Ovary (tissue), 9 donors: Measurements from ENCODE around the gene MED31. TPM values are rescaled to one million over a fixed set of nuclear protein-coding genes. Genes with fewer than 3 reads are reported as not detected.

Experiments
- DNase-seq, 5 donors: peaks; one replicate each; pipeline ENCODE4 v3.0.0-alpha.2; 2019 to 2020
- H3K27ac ChIP-seq, 2 donors: fragments of 200-600 bp; one replicate each; pipeline versions ENCODE4 v1.5.1 to v1.8.0; 2019 to 2022
- H3K27me3 ChIP-seq: fragments of 200-600 bp; one replicate; pipeline ENCODE4 v1.8.0; 2022
- H3K36me3 ChIP-seq: fragments of 200-600 bp; sonication (generic); one replicate; pipeline ENCODE4 v1.5.1; 2019
- H3K4me1 ChIP-seq: one replicate; pipeline ENCODE4 v1.8.1; 2013; ENCODE audit warnings: mild to moderate bottlenecking, moderate library complexity; ENCODE audit not compliant: insufficient read depth
- H3K4me3 ChIP-seq: fragments of 200-600 bp; sonication (generic); one replicate; pipeline ENCODE4 v1.5.1; 2017
- H3K9me3 ChIP-seq, 2 donors: fragments of 200-600 bp in 1 of 2; sonication (generic) in 1 of 2; one replicate each; pipeline versions ENCODE4 v1.5.1 to v1.8.1; 2013 to 2019; ENCODE audit warnings: mild to moderate bottlenecking in 1 of 2, moderate library complexity in 1 of 2
- EP300 ChIP-seq: sonication (generic); formaldehyde crosslinking; IDR thresholded peaks from one replicate; pipeline ENCODE4 v1.6.1; 2017; ENCODE audit warnings: antibody characterized with exemption
- POLR2A ChIP-seq: fragments of 450-650 bp; IDR thresholded peaks from one replicate; pipeline ENCODE4 v1.6.1; 2017; ENCODE audit warnings: antibody characterized with exemption, mild to moderate bottlenecking, moderate library complexity
- WGBS, 3 donors: extraction: QIAGEN DNeasy Blood & Tissue Kit in 1 of 3; methylation state at CpG; one replicate each; pipeline versions ENCODE4 v1.1.5 to v1.1.7; 2013 to 2017; 5-methylcytosine and 5-hydroxymethylcytosine counted together
- intact Hi-C, 4 donors: fragments of 100-400 bp; cut with DNase I; formaldehyde crosslinking; loops; one replicate each; pipeline versions ENCODE4 v1.11.0 to v1.15.1; 2022 to 2023
- polyA plus RNA-seq, 2 donors: library from polyadenylated mRNA; stranded (reverse); fragments of 200-250 nt in 1 of 2; fragments of 350-450 nt in 1 of 2; fragmentation: Illumina TruSeq in 1 of 2; extraction: RNeasy Lipid Tissue Mini Kit (QIAGEN cat#74804) in 1 of 2; gene quantifications; one replicate each; pipeline ENCODE4 v1.2.3, GENCODE V29; 2013 to 2014
- total RNA-seq, 7 donors: library from RNA; depleted of rRNA in 2 of 7; stranded (reverse); fragments of >200 nt in 2 of 7; fragmentation: NEBNext Ultra II Directional in 3 of 7; extraction: Animal tissue kit (Norgen Biotek cat#: 25700) in 3 of 7; gene quantifications; one replicate each; pipeline versions ENCODE4 v1.1.0 to v1.2.4, GENCODE V29; 2016 to 2023
- TF ChIP-seq, protein P1 (sequence below), 3 donors: fragments of 450-650 bp in 2 of 3; fragments of 200-600 bp in 1 of 3; IDR thresholded peaks; one replicate each; pipeline versions ENCODE4 v1.5.1 to v1.8.0; 2016 to 2022; ENCODE audit warnings: antibody characterized with exemption in 3 of 3, mild to moderate bottlenecking in 1 of 3
- donor health status: DM: no; HTN: no; CAD: no; lungs with moderate emphysema.
- donor health status: DM: no; HTN: no; CAD: no.
- donor health status: Bipolar disorder and iron deficiency.
- donor health status: DM: yes; HTN: yes; CAD: no.
- donor health status: DM: no; HTN: no; CAD: no.
- donor health status: DM: yes; HTN: yes; CAD: no.

The MED31 gene
- total and polyA plus RNA-seq, 9 donors: 15.0 to 21.9 (median 17.1) TPM

DNA sequence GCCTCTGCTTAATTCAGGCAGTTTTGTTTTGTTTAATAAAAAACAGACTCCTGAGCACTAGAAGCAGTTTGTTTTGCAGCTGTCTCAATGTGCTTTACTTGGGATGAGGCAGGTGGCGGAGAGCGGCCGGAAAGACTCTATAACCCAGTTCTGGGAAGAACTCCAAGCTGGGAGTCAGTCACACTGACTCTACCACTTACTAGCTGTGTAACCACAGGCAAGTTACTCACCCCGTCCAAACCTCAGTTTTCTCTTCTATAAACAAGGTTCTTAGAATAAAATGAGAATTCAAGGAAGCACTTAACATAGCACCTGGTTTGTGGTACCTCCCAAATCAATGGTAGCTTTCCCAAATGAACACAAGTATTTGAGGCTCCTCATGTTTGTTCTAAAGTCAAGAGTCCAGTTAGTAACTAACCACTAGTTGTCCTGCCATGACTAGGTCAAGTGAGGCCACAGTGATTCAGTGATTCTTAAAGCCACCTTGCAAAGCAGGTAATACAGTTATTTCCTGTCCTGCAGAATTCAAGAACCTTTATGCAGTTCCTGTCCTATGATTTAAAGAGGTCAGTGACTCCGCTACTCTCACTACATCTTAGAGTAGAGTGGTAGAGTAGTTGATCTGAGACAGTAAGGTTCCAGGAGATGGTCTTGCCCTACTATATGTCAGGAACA, 7.8 kb downstream of the MED31 start:
- 53 to 80% (median 77%) methylated on average over 5 of the region's 5 CpGs for WGBS, 3 donors
- intact Hi-C loops: no loop called here
- H3K36me3 ChIP-seq: no peaks in the 10 kb centered on the region

DNA sequence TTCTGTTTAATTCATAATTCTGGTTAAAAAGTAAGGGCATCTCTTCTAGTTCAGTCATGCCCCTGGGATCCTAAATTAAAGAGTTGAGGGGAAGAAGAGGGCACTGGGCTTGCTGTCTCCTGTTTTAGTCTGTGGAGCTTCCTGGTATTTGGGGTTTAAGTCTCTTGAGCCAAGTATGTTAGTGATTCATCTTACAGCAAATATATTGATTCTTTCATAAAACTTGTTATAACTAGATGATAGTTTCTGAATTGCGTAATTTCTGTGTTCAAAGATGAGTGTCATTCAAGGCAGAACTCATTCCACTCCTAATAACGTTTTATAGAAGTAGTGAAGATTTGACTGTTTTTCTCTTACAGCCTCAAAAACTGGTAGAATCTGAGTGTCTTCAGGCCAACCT, 8.8 kb downstream of the MED31 start:
- intact Hi-C loops: no loop called here

More for the DNA sequence above, 7.8 kb downstream of the MED31 start:
- no peak for DNase-seq
- H3K27ac ChIP-seq: no peak overlapping the region
- TF ChIP-seq, protein P1, sequence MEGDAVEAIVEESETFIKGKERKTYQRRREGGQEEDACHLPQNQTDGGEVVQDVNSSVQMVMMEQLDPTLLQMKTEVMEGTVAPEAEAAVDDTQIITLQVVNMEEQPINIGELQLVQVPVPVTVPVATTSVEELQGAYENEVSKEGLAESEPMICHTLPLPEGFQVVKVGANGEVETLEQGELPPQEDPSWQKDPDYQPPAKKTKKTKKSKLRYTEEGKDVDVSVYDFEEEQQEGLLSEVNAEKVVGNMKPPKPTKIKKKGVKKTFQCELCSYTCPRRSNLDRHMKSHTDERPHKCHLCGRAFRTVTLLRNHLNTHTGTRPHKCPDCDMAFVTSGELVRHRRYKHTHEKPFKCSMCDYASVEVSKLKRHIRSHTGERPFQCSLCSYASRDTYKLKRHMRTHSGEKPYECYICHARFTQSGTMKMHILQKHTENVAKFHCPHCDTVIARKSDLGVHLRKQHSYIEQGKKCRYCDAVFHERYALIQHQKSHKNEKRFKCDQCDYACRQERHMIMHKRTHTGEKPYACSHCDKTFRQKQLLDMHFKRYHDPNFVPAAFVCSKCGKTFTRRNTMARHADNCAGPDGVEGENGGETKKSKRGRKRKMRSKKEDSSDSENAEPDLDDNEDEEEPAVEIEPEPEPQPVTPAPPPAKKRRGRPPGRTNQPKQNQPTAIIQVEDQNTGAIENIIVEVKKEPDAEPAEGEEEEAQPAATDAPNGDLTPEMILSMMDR (IDR thresholded peaks at IDR 0.05): no peak
- TF ChIP-seq EP300 (no peak), POLR2A (no peak)
- no peak overlapping the region for H3K4me3 ChIP-seq
- H3K9me3 ChIP-seq: no peaks in the 10 kb centered on the region
- no peaks in the 10 kb centered on the region for H3K27me3 ChIP-seq
- peaks cover 12% of the 10 kb centered on the region for H3K4me1 ChIP-seq

DNA sequence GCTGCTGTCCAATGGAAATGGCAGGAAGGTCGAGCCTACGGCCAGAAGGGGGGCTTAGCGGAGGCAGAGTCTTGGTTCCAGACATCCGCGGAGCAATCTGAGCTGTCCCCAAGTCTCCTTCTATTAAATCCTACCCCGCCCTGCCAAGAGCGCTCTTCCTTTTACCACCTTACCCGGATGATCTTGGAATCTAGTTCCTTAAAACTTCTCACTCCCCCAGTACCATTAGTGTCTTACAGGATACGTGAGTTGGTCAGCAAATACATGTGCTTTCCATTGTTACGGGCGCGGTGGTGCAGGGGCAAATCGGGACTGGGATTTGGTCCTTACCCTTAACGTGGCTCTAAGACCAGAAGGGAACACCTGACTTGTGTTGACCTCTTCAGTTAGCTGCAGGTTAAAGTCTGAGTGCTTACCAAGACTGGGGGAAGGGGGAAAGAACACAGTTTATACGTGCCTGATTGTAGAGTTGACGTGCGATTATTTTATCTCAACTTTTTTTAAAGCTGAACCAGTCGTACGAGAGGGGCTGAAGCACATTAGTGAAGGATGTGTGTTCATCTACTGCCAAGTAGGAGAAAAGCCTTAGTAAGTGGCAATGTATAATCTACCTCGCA, 10.1 kb downstream of the MED31 start:
- Histone ChIP-seq H3K27me3 (no peaks in the 10 kb centered on the region), H3K4me1 (peaks cover 18% of the 10 kb centered on the region), H3K36me3 (no peaks in the 10 kb centered on the region), H3K4me3 (peak overlapping the region; percentile 76), H3K27ac (peak overlapping the region in 1 of 2 donors; percentile 62), H3K9me3 (no peaks in the 10 kb centered on the region)
- no peak for DNase-seq
- no peak for TF ChIP-seq POLR2A
- 2 to 5% (median 3%) methylated on average over 20 of the region's 20 CpGs for WGBS, 3 donors
- intact Hi-C loops: no loop called here

More for the DNA sequence above, 8.8 kb downstream of the MED31 start:
- Histone ChIP-seq H3K27me3 (no peaks in the 10 kb centered on the region), H3K27ac (no peak overlapping the region), H3K4me1 (peaks cover 18% of the 10 kb centered on the region), H3K9me3 (no peaks in the 10 kb centered on the region), H3K36me3 (no peaks in the 10 kb centered on the region), H3K4me3 (no peak overlapping the region)
- DNase-seq: no peak
- no peak for TF ChIP-seq EP300
- TF ChIP-seq POLR2A: no peak
- TF ChIP-seq, protein P1 (IDR thresholded peaks at IDR 0.05): no peak
- 66 to 70% (median 68%) methylated on average over 2 of the region's 2 CpGs for WGBS, 3 donors

DNA sequence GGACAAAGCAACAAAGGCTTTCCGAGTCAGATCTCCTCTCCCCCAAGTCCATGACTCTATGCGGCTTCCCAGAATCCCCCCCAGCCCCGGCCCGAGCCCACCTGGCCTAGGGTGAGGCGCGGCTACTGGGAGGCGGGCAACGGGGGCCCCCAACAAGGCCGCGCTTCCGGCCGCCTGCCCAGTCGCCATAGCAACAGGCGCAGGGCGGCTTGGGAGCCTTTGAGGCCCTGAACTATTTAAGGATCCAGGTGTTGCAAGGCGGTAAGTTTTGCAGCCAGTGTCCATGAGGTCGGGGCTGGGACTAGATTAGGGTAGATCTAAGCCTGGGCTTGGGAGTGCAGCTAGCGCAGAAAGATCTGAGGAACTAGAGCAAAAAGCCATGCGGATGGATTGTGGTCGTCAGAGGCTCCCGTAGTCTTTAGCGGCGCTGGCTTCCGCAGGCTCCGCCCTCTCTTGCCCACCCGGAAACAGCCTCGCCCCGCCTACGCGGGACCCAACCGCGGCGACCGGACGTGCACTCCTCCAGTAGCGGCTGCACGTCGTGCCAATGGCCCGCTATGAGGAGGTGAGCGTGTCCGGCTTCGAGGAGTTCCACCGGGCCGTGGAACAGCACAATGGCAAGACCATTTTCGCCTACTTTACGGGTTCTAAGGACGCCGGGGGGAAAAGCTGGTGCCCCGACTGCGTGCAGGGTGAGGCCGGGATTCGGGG, 10.7 kb downstream of the MED31 start, which contains the start of the genes KIAA0753 and TXNDC17:
Gene KIAA0753, minus strand, starts transcription at position 176 of the 711 bp plus-strand sequence. CDS start 5,608 bp downstream, outside the sequence.
Gene TXNDC17, plus strand, starts transcription at position 525 of the 711 bp plus-strand sequence. Its CDS starts 23 bp downstream, at position 548.
- TF ChIP-seq POLR2A: peak; percentile 37
- TF ChIP-seq, protein P1 (IDR thresholded peaks at IDR 0.05): no peak
- H3K4me1 ChIP-seq: peaks cover 18% of the 10 kb centered on the region
- no peaks in the 10 kb centered on the region for H3K36me3 ChIP-seq
- peak; percentile 87 to 94 (median 90) for DNase-seq
- no peaks in the 10 kb centered on the region for H3K27me3 ChIP-seq
- no peaks in the 10 kb centered on the region for H3K9me3 ChIP-seq
- H3K27ac ChIP-seq: peak within 1 kb of the TSS; percentile 62 to 66
- WGBS, 3 donors: 0 to 1% (median 1%) methylated on average over 34 to 52 of the region's 52 CpGs
- intact Hi-C loops: no loop called here
- peak within 1 kb of the TSS; percentile 76 for H3K4me3 ChIP-seq
